HG02588 (cell line): ENCODE measurements around the gene GPAT2.
"Not testable (repeated sequence)": the region's sequence is repeated elsewhere in the genome, so short reads cannot be mapped to it uniquely, and the experiment has no call there.

ENCODE experiments used
- ATAC-seq: cut with Tn5 transposase; IDR thresholded peaks from one replicate; pipeline ENCODE4 v1.9.1; 2021; ENCODE audit warnings: mild to moderate bottlenecking, moderate library complexity; ENCODE audit not compliant: unreplicated experiment

The GPAT2 gene, protein sequence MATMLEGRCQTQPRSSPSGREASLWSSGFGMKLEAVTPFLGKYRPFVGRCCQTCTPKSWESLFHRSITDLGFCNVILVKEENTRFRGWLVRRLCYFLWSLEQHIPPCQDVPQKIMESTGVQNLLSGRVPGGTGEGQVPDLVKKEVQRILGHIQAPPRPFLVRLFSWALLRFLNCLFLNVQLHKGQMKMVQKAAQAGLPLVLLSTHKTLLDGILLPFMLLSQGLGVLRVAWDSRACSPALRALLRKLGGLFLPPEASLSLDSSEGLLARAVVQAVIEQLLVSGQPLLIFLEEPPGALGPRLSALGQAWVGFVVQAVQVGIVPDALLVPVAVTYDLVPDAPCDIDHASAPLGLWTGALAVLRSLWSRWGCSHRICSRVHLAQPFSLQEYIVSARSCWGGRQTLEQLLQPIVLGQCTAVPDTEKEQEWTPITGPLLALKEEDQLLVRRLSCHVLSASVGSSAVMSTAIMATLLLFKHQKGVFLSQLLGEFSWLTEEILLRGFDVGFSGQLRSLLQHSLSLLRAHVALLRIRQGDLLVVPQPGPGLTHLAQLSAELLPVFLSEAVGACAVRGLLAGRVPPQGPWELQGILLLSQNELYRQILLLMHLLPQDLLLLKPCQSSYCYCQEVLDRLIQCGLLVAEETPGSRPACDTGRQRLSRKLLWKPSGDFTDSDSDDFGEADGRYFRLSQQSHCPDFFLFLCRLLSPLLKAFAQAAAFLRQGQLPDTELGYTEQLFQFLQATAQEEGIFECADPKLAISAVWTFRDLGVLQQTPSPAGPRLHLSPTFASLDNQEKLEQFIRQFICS

GRCh38 chr2:96034792-96035191 lies at the start of gene GPAT2:
Gene GPAT2 (minus strand): TSS chr2:96034916. CDS start chr2:96032359, 2,557 bp downstream.
- ATAC-seq = not testable (repeated sequence)

GRCh38 chr2:96083989-96084857 lies 49.5 kb upstream of the GPAT2 start:
- no peak for ATAC-seq

DNA sequence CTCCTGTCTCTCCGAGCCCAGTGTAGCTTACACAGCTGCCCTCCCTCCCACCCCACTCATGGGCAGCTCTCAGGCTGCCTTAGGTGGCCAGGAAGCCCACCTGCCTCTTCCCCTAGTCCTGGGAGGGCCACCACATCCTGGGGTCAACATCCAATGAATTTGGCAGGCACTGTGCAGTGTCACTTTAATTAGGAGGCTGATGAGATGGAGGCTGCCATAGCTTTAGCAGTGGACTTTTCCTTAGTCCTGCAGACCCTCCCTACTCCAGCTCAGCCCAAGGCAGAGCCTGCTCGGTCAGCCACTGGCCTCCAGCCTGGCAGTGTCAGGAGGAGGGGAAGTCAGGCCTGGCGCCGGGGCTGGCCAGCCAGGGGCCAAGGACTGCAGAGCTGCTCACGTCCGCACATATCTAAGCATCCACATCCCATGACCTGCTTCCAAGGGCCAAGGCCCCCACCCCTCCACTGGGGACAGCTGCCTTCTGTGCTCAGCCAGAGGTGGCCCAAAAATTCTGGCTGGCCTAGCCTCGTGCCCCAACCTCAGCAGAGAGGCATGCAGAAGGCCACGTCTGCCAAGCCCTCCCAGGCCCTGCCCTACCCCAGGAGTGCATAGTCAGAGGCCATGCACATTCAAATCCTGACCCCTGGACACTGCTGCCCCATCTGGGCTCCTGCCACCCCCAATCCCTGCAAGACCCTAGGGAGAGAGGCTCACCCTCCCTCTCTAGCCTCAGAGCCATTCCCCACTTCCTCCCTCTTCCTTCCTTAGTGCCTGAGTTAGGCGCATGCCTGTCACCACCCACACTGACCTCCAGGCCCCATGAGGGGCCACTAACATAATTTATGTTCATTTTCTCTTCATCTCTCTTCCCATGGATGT lies 48.6 kb upstream of the GPAT2 start:
- no peak for ATAC-seq

- ATAC-seq = no peak
These were observed 47.7 kb upstream of the GPAT2 start for GRCh38 chr2:96082211-96083063.

DNA sequence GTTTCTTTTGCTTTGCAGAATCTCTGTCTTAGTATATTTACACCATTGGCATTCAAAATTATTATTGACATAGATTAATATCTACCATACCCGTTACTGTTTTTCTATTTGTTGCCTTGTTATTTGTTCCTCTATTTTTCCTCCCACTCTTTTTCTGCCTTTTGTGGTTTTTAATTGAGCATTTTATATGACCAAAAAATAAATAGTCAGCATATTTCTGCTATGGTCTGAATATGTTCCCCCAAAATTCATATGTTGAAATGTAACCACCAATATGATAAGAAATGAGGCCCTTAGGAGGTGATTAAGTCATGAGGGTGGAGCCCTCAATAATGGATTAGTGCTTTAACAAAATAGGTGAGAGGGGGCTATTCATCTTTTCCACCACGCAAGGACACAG lies 46.3 kb upstream of the GPAT2 start:
- no peak for ATAC-seq

GRCh38 chr2:96075199-96075771 lies 40.6 kb upstream of the GPAT2 start:
- no peak for ATAC-seq

DNA sequence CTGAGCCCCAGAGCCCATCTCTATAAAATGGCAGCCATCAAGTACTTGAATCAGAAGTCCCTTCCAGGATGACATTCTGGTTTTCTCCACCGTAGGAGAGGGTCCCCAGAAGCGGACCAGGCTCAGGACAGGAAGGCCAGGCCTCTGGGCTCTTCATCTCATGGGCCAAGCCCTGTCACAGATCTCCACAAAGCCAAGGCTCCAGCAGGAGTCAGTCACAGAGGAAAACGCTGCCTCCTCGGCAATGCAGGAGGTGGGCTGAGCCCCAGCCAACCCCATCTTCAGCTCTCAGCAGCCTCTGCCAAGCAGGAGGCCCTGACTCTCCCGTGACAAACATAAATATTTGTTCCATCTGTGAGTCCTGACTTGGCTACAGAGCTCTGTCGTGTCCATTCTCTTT lies 39.4 kb upstream of the GPAT2 start:
- no peak for ATAC-seq

GRCh38 chr2:96073170-96073775 lies 38.6 kb upstream of the GPAT2 start:
- ATAC-seq = no peak

- no peak for ATAC-seq
These were observed 38.0 kb upstream of the GPAT2 start for GRCh38 chr2:96072746-96073145.

GRCh38 chr2:96071977-96072491 lies 37.3 kb upstream of the GPAT2 start:
- not testable (repeated sequence) for ATAC-seq

DNA sequence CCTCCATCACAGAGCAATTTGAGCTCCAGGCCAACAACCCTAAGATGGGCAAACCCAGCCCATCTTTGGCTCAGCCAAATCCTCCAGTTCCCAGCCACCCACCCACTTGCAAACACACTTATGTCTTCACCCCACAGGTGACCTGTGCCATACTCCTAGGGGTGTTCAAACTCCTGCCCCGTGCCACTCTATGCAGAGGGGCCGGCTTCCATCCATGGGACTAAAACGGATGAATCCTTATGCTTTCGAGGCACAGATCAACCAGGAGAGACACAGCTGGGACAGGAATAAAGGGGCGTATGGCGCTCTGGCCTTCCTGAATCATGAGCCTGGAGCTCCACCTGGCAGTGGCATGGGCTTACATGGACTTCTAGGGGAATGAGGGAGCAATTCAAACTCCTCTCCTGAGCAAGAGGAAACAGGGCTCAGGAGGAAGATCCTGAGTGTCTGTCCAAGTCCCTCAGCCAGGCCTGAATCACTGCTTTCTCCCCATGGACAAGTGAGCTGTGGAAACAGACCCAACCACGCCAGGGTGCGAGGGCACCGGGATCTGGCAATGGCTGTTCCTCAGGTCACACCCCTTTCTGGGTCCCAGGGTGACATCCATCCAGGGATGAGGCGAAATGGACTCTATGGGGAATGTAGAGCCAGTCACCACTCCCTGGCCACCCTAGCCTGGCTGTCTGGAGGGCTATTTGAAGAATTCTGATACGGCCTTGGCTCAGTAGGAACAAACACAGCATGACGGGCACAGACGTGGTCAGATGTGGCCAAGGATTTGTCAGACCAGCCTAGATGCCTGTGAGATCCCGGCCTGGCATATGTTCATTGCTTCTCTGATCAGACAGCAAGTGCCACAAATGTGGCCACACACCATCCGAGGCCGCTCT lies 36.6 kb upstream of the GPAT2 start:
- not testable (repeated sequence) for ATAC-seq

DNA sequence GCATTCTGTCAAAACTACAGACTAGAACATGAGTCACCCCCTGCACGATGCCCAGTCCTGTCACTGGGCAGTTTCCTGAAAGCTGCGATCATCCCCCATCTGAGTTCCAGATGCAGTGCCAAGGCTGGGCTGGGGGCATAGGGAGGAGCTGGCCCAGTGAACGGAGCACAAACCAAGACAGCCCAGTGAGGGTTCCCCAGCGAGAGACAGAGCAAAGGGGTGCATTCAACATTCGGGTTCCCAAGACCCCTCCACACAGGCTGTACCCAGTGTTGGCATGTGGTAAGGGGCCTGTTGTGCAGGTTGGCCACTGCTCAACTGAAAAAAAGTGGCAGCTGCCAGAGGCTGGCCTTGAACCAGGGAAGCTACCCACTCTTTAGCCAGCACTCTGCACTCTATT lies 35.6 kb upstream of the GPAT2 start:
- ATAC-seq = not testable (repeated sequence)

DNA sequence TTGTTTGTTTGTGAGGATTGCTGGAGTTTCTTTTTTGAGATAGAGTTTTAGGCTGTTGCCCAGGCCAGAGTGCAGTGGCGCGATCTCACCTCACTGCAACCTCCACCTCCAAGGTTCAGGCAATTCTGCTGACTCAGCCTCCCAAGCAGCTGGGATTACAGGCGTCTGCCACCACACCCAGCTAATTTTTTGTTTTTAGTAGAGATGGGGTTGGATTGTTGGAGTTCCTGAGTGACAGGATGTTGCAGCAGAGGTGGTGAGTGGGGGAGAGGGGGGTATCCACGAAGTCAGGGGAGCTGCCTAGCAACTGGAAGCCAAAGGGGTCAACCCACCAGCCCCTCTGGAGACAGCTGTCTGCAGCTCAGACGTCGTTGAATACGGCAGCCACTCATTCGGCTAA lies 35.2 kb upstream of the GPAT2 start:
- ATAC-seq = not testable (repeated sequence)

GRCh38 chr2:96067902-96068581 lies 33.3 kb upstream of the GPAT2 start:
- not testable (repeated sequence) for ATAC-seq

GRCh38 chr2:96067098-96067660 lies 32.5 kb upstream of the GPAT2 start:
- not testable (repeated sequence) for ATAC-seq

DNA sequence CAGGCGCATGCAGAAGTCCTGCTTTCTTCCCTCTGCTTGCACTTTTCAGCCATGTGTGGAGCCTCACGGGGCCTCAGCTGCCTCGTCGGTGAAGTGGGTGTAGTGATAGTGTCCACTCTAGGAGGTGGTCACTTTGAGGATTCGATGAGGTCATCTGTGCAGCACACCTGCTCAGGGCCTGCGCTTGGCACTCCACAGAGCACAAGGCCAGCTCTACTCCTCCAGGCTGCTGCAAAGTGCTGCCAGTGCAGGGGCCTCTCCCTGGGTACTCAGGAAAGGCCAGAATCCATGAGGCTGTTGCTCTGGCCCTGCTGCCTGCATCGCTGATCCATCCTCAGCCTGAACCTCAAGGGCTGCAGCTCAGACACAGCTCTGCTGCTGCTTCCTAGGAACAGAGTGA lies 31.8 kb upstream of the GPAT2 start:
- ATAC-seq = not testable (repeated sequence)
